Ecto neural progenitor cell (in vitro differentiated cells): ENCODE results near the gene DCTN4.
"Not testable (repeated sequence)": the region's sequence is repeated elsewhere in the genome, so short reads cannot be mapped to it uniquely, and the experiment has no call there.

Experiments used
- DNase-seq: peaks from one replicate; pipeline ENCODE4 v3.0.0-alpha.2; 2018; ENCODE audit warnings: low spot score

DCTN4 gene

GRCh38 chr5:150758531-150759333 is at the start of gene DCTN4:
Gene DCTN4 (minus strand): TSS chr5:150759017. CDS start chr5:150758993, 24 bp downstream.
- peak; percentile 96 for DNase-seq

GRCh38 chr5:150804388-150804787 is 45.6 kb upstream of the DCTN4 start:
- DNase-seq, result no peak

GRCh38 chr5:150801117-150801927 is 42.5 kb upstream of the DCTN4 start:
- peak; percentile 69 for DNase-seq

- DNase-seq, result no peak
These were observed 38.6 kb upstream of the DCTN4 start for GRCh38 chr5:150797384-150797783.

GRCh38 chr5:150794927-150795326 is 36.1 kb upstream of the DCTN4 start:
- DNase-seq, result no peak

GRCh38 chr5:150793423-150793888 is 34.6 kb upstream of the DCTN4 start:
- not testable (repeated sequence) for DNase-seq

- DNase-seq, result no peak
These were observed 32.7 kb upstream of the DCTN4 start for GRCh38 chr5:150791536-150791935.

- DNase-seq, result no peak
These were observed 31.3 kb upstream of the DCTN4 start for GRCh38 chr5:150789943-150790611.

- no peak for DNase-seq
These were observed 30.6 kb upstream of the DCTN4 start for GRCh38 chr5:150789450-150789849.

GRCh38 chr5:150788977-150789376 is 30.2 kb upstream of the DCTN4 start:
- DNase-seq, result no peak

- no peak for DNase-seq
These were observed 28.8 kb upstream of the DCTN4 start for GRCh38 chr5:150787656-150788055.

- DNase-seq, result no peak
These were observed 28.1 kb upstream of the DCTN4 start for GRCh38 chr5:150786876-150787275.

- no peak for DNase-seq
These were observed 27.1 kb upstream of the DCTN4 start for GRCh38 chr5:150785950-150786349.

GRCh38 chr5:150783422-150783928 is 24.7 kb upstream of the DCTN4 start:
- DNase-seq, result no peak

- no peak for DNase-seq
These were observed 24.0 kb upstream of the DCTN4 start for GRCh38 chr5:150782850-150783249.

GRCh38 chr5:150781706-150782614 is 23.1 kb upstream of the DCTN4 start:
- DNase-seq, result no peak

- no peak for DNase-seq
These were observed 22.0 kb upstream of the DCTN4 start for GRCh38 chr5:150780816-150781221.

- no peak for DNase-seq
These were observed 21.4 kb upstream of the DCTN4 start for GRCh38 chr5:150780187-150780692.

GRCh38 chr5:150779397-150780186 is 20.8 kb upstream of the DCTN4 start:
- no peak for DNase-seq
